Adrenal gland (tissue), 12 donors: ENCODE data around the gene RBM34. TPM values are rescaled to one million over a fixed set of nuclear protein-coding genes. Genes with fewer than 3 reads are reported as not detected.

Experiments
- DNase-seq, 7 donors: peaks; one replicate each; pipeline ENCODE4 v3.0.0-alpha.2; 2019 to 2020
- H3K27ac ChIP-seq, 5 donors: fragments of 200-600 bp; sonication (generic) in 4 of 5; 1 replicate in 3 of 5; 2 replicates in 2 of 5; pipeline versions ENCODE4 v1.5.1 to v1.8.0; 2016 to 2020; ENCODE audit warnings: mild to moderate bottlenecking in 1 of 5
- H3K27me3 ChIP-seq: fragments of 200-600 bp; 2 replicates; pipeline ENCODE4 v1.8.0; 2021
- H3K36me3 ChIP-seq, 2 donors: fragments of 200-600 bp; replicated peaks in 1 of 2; 1 replicate in 1 of 2; 2 replicates in 1 of 2; pipeline versions ENCODE4 v1.5.1 to v1.8.0; 2018 to 2022
- H3K4me1 ChIP-seq, 2 donors: fragments of 200-600 bp; replicated peaks in 1 of 2; 1 replicate in 1 of 2; 2 replicates in 1 of 2; pipeline versions ENCODE4 v1.5.1 to v1.8.0; 2018 to 2021
- H3K4me3 ChIP-seq, 4 donors: fragments of 200-600 bp; sonication (generic) in 3 of 4; one replicate each; pipeline ENCODE4 v1.5.1; 2016 to 2018
- H3K9me3 ChIP-seq, 3 donors: fragments of 200-600 bp; sonication (generic) in 1 of 3; replicated peaks in 1 of 3; 1 replicate in 2 of 3; 2 replicates in 1 of 3; pipeline versions ENCODE4 v1.5.1 to v1.8.0; 2016 to 2021
- CTCF ChIP-seq, 6 experiments: fragments of 450-650 bp in 4 of 6; fragments of 200-600 bp in 2 of 6; sonication (generic) in 1 of 6; IDR thresholded peaks; 1 replicate in 5 of 6; 2 replicates in 1 of 6; pipeline versions ENCODE4 v1.5.1 to v1.8.0; 2016 to 2021; ENCODE audit warnings: antibody characterized with exemption in 6 of 6, mild to moderate bottlenecking in 2 of 6, moderate library complexity in 1 of 6
- POLR2A ChIP-seq, 2 donors: fragments of 450-650 bp; IDR thresholded peaks; one replicate each; pipeline ENCODE4 v1.6.1; 2017; ENCODE audit warnings: antibody characterized with exemption in 2 of 2, mild to moderate bottlenecking in 2 of 2, moderate library complexity in 1 of 2
- WGBS, 4 donors: extraction: QIAGEN DNeasy Blood & Tissue Kit in 2 of 4; methylation state at CpG; one replicate each; pipeline versions ENCODE4 v1.1.5 to v1.1.7; 2013 to 2017; 5-methylcytosine and 5-hydroxymethylcytosine counted together
- intact Hi-C, 2 donors: fragments of 100-400 bp; cut with DNase I; formaldehyde crosslinking; loops; one replicate each; pipeline versions ENCODE4 v1.14.1 to v1.15.0; 2022 to 2023
- polyA plus RNA-seq, 3 donors: library from polyadenylated mRNA; stranded (reverse); fragments of 200-250 nt in 2 of 3; fragments of 350-450 nt in 1 of 3; fragmentation: Illumina TruSeq in 1 of 3; extraction: RNeasy Lipid Tissue Mini Kit (QIAGEN cat#74804) in 1 of 3; gene quantifications; one replicate each; pipeline ENCODE4 v1.2.3, GENCODE V29; 2013 to 2014
- total RNA-seq, 9 donors: library from RNA; depleted of rRNA in 4 of 9; stranded (reverse); fragments of >200 nt in 4 of 9; fragments of 120-200 nt in 1 of 9; fragmentation: NEBNext Ultra II Directional in 1 of 9; extraction: Animal tissue kit (Norgen Biotek cat#: 25700) in 1 of 9; gene quantifications; one replicate each; pipeline versions ENCODE4 v1.1.0 to v1.2.4, GENCODE V29; 2013 to 2023
- donor health status: healthy with polysubstance abuse.
- donor health status: Bipolar disorder and iron deficiency.
- donor health status: DM: yes; HTN: yes; CAD: no.
- donor health status: DM: no; HTN: no; CAD: no.
- donor health status: DM: no; HTN: no; CAD: no.
- donor health status: DM: yes; HTN: yes; CAD: no.

The RBM34 gene
- total and polyA plus RNA-seq, 12 donors = 16.6 to 181 (median 63.2) TPM

- Histone ChIP-seq H3K27ac (peak overlapping the region; percentile 6 to 93 (median 84)), H3K36me3 (peaks cover 0 to 7% of the 10 kb centered on the region in 2 donors), H3K9me3 (no peaks in the 10 kb centered on the region), H3K27me3 (no peaks in the 10 kb centered on the region), H3K4me3 (peak overlapping the region; percentile 48 to 94 (median 64)), H3K4me1 (peaks cover 7 to 36% of the 10 kb centered on the region in 2 donors)
- no peak for DNase-seq
- intact Hi-C loops = no loop called here
- WGBS, 4 donors = 1 to 3% (median 2%) methylated on average over 31 to 35 of the region's 35 CpGs
- TF ChIP-seq POLR2A (IDR thresholded peaks at IDR 0.05) (no peak), CTCF (IDR thresholded peaks at IDR 0.05) (no peak)
These were observed 33.2 kb downstream of the RBM34 start for GRCh38 chr1:235127732-235128455.

DNA sequence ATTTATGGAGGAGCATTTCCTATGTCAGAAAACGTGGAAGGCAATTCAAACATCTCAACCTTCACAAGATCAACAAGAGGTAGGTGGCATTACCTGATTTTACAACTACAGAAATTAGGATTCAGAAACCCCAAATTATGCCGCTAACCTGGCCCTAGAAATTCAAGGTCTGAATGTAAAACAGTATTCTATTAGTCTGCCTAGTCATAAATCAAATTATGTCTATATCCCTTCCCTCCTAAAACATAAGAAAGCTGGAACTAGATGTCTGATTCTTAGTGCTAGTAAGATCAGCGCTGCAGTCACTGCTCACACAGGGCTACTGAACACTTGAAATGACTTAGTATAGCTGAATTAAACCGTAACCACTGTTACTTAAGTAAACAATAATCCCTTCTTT is 33.8 kb downstream of the RBM34 start:
- peaks cover 0 to 3% of the 10 kb centered on the region in 2 donors for H3K36me3 ChIP-seq
- H3K27me3 ChIP-seq = no peaks in the 10 kb centered on the region
- peak overlapping the region in 2 of 4 donors; percentile 60 to 68 for H3K4me3 ChIP-seq
- WGBS, 4 donors = 18 to 30% (median 26%) methylated on average over 4 of the region's 4 CpGs
- no peak for TF ChIP-seq POLR2A (IDR thresholded peaks at IDR 0.05)
- TF ChIP-seq CTCF (IDR thresholded peaks at IDR 0.05) = no peak
- DNase-seq = no peak
- H3K4me1 ChIP-seq = peaks cover 9 to 41% of the 10 kb centered on the region in 2 donors
- intact Hi-C loops = no loop called here
- H3K9me3 ChIP-seq = no peaks in the 10 kb centered on the region
- H3K27ac ChIP-seq = peak overlapping the region in 2 of 5 donors; percentile 84 to 93

GRCh38 chr1:235124665-235125064 is 36.4 kb downstream of the RBM34 start:
- TF ChIP-seq POLR2A (IDR thresholded peaks at IDR 0.05) (no peak), CTCF (IDR thresholded peaks at IDR 0.05) (no peak)
- Histone ChIP-seq H3K4me1 (peaks cover 9 to 41% of the 10 kb centered on the region in 2 donors), H3K4me3 (no peak overlapping the region), H3K27me3 (no peaks in the 10 kb centered on the region), H3K9me3 (no peaks in the 10 kb centered on the region), H3K36me3 (peaks cover 0 to 19% of the 10 kb centered on the region in 2 donors), H3K27ac (no peak overlapping the region)
- 59 to 71% (median 65%) methylated on average over 1 of the region's 1 CpG for WGBS, 4 donors
- no peak for DNase-seq
- intact Hi-C loops = no loop called here

- H3K4me1 ChIP-seq = peaks cover 9 to 38% of the 10 kb centered on the region in 2 donors
- TF ChIP-seq POLR2A (IDR thresholded peaks at IDR 0.05) (no peak), CTCF (IDR thresholded peaks at IDR 0.05) (no peak)
- intact Hi-C loops = no loop called here
- no peak overlapping the region for H3K27ac ChIP-seq
- no peak for DNase-seq
- no peak overlapping the region for H3K4me3 ChIP-seq
- H3K9me3 ChIP-seq = no peaks in the 10 kb centered on the region
- no peaks in the 10 kb centered on the region for H3K27me3 ChIP-seq
- 94 to 97% (median 95%) methylated on average over 9 of the region's 9 CpGs for WGBS, 4 donors
- peaks cover 0 to 25% of the 10 kb centered on the region in 2 donors for H3K36me3 ChIP-seq
These were observed 36.9 kb downstream of the RBM34 start for GRCh38 chr1:235124111-235124510.
